Islet precursor cell (in vitro differentiated cells): ENCODE data around the gene CD248.
A peak's percentile ranks its signal among the peaks of the same experiment; 100 is the strongest.
"Not testable (repeated sequence)": the region's sequence is repeated elsewhere in the genome, so short reads cannot be mapped to it uniquely, and the experiment has no call there.

Experiments
- DNase-seq: peaks from one replicate; pipeline ENCODE4 v3.0.0-alpha.2; 2018

Gene CD248

GRCh38 chr11:66311965-66312548 lies 4.8 kb downstream of the CD248 start:
- DNase-seq = peak; percentile 95

GRCh38 chr11:66311470-66311964 lies 5.3 kb downstream of the CD248 start:
- DNase-seq = peak; percentile 87

DNA sequence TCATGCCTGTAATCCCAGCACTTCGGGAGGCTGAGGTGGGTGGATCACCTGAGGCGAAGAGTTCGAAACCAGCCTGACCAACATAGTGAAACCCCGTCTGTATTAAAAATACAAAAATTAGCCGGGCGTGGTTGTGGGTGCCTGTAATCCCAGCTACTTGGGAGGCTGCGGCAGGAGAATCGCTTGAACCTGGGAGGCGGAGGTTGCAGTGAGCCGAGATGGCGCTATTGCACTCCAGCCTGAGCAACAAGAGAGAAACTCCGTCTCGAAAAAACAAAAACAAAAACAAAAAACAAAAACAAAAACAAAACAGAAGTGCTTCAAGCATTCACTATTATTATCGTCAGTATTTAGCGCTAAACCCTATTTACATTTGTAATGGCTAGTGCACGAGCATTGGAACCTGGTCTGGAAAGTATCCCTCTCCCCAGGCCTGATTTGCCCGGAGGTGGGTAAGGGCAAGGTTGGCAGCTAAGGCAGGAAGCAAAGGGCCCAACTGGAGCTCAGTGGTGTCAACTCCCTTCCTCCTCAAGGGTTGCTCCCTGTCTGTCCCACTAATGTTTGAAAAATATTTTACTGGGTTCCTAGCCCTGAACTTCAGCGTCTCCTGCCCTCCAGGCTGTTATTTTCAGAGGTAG lies 5.9 kb downstream of the CD248 start:
- DNase-seq = not testable (repeated sequence)

DNA sequence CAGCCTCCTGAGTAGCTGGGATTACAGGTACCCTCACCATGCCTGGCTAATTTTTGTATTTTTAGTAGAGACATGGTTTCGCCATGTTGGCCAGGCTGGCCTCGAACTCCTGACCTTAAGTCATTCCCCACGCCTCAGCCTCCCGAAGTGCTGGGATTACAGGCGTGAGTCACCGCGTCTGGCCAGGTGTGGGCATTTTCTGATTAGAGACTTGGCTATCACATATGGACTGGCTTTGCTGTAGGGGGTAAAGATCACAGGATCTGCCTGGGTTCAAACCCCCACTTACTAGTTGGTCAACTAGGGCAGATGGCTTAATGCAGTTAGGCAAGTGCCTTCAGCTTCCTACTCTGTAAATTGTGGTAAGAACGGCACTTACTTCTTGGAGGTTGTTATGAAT lies 6.5 kb downstream of the CD248 start:
- DNase-seq = no peak

GRCh38 chr11:66309475-66309874 lies 7.4 kb downstream of the CD248 start:
- DNase-seq = no peak

- no peak for DNase-seq
These were observed 14.2 kb downstream of the CD248 start for GRCh38 chr11:66302656-66303055.

- no peak for DNase-seq
These were observed 17.7 kb downstream of the CD248 start for GRCh38 chr11:66299186-66299585.

DNA sequence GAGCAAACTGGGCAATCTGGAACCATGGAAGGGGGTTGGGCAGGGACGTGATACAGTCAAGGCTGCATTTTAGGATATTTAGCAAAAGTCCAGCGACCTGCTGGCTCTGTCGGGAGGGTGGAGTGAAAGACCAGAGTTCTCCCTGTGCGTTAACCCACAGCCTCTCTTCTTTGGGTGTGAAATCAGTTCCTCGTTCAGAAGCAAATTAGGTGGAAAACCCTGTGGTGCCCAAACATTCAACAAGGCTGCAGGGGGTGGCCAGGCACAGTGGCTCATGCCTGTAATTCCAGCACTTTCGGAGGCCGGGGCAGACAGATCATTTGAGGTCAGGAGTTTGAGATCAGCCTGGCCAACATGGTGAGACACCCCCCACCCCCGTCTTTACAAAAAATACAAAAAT lies 19.2 kb downstream of the CD248 start:
- DNase-seq = no peak

DNA sequence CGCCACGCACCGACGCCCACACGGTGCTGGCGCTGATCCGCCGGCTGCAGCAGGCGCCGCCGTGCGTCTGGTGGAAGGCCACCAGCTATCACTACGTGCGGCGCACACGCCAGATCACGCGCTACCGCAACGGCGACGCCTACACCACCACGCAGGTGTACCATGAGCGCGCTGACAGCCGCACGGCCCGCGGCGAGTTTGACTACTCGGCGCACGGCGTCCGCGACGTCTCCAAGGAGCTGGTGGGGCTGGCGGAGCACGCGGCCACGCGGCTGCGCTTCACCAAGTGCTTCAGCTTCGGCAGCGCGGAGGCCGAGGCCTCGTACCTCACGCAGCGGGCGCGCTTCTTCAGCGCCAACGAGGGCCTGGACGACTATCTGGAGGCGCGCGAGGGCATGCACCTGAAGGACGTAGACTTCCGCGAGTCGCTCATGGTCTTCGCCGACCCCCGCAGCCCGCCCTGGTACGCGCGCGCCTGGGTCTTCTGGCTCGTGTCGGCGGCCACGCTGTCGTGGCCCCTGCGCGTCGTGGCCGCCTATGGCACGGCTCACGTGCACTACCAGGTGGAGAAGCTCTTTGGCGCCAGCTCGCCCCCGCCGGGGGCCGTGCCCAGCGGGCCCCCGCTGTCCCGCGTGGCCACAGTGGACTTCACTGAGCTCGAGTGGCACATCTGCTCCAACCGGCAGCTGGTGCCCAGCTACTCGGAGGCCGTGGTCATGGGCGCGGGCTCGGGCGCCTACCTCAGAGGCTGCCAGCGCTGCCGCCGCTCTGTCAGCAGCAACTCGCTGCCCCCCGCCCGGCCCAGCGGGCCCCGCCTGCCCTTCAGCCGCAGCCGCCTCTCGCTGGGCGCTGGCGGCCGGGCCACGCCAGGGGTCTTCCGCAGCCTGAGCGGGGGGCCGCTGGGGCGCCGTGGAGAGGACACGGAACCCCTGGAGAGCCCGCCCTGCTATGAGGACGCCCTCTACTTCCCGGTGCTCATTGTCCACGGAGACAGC lies 21.9 kb downstream of the CD248 start:
- no peak for DNase-seq

- DNase-seq = no peak
These were observed 22.8 kb downstream of the CD248 start for GRCh38 chr11:66293777-66294625.

- no peak for DNase-seq
These were observed 23.5 kb downstream of the CD248 start for GRCh38 chr11:66293352-66293751.

- DNase-seq = no peak
These were observed 24.1 kb downstream of the CD248 start for GRCh38 chr11:66292543-66293332.

DNA sequence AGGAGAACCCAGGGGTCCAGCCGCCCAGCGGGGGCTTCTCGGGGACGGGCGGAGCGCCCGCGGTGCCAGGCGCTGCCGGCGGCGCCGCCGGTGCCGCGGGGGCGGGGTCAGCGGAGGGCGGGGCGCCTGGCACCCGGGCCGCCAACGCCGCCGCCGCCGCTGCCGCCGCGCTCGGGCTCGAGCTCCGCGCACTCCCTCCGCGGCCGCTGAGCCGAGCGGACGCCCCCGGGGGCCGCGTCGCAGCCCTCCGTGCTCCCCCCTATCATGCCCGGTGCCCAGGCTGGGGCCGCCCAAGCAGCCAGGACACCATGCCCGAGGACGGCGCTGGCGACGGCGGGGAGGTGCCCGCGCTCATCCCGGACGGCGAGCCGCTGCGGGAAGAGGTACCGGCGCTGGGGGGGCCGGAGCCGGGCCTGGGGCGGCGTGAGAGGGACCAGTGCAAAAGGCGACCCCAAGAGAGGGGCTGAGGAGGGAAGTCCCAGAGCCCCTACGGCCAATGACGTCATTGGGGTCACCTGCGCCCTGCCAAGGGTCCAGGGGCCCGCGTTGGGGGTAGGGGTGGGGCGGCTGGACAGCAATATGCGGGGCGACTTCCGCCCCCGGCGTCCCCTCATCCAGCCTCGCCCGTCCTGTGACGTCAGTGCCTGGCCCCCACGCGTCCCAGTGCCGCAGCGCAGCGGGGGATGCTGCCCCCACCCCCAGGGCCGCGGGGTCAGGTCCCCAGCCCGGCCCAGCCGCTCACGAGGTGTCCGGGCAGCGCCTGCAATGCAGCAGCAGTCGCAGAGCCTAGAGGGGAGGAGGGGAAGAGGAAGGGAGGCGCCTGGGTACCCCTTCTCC lies 24.9 kb downstream of the CD248 start, which contains the start of gene TMEM151A:
TMEM151A (plus strand) TSS at position 189 of the 837 bp plus-strand sequence; CDS start at position 309, 120 bp downstream.
- DNase-seq = no peak

DNA sequence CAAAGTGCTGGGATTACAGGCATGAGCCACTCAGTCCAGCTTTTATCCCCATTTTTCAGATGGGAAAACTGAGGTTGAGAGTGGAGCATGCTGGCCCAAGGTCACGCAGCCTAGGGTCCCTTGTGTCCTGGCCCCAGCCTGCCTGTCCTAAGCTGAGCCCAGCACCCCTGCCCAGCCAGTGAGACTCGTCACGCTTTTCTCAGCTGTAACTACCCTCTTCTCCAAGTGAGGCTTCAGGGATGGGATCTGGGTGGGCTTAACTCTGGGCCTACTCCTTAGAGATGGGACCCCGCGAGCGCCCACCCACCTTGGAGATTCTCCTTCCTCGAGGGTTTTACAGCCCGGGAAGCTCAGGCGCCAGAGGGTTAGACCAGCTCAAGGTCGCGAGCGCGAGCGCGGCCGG lies 25.5 kb downstream of the CD248 start:
- no peak for DNase-seq

GRCh38 chr11:66290330-66290621 lies 26.6 kb downstream of the CD248 start:
- no peak for DNase-seq

GRCh38 chr11:66289548-66290329 lies 27.1 kb downstream of the CD248 start:
- peak; percentile 95 for DNase-seq

- peak; percentile 100 for DNase-seq
These were observed 27.9 kb downstream of the CD248 start, which contains the start of gene YIF1A for GRCh38 chr11:66288671-66289547. Gene YIF1A (minus strand): TSS chr11:66289143. CDS start chr11:66288985, 158 bp downstream.

- no peak for DNase-seq
These were observed 28.8 kb downstream of the CD248 start for GRCh38 chr11:66287889-66288670.
